ENCODE measurements around the gene GAST. TPM values are rescaled to one million over a fixed set of nuclear protein-coding genes. Genes with fewer than 3 reads are reported as not detected.

GAST gene
- total and polyA plus RNA-seq, 2 of the 13 experiments (the other 11 are each of a cell fraction or from before 2014, with no cell fraction given) = 0.32 to 0.42 TPM

DNA sequence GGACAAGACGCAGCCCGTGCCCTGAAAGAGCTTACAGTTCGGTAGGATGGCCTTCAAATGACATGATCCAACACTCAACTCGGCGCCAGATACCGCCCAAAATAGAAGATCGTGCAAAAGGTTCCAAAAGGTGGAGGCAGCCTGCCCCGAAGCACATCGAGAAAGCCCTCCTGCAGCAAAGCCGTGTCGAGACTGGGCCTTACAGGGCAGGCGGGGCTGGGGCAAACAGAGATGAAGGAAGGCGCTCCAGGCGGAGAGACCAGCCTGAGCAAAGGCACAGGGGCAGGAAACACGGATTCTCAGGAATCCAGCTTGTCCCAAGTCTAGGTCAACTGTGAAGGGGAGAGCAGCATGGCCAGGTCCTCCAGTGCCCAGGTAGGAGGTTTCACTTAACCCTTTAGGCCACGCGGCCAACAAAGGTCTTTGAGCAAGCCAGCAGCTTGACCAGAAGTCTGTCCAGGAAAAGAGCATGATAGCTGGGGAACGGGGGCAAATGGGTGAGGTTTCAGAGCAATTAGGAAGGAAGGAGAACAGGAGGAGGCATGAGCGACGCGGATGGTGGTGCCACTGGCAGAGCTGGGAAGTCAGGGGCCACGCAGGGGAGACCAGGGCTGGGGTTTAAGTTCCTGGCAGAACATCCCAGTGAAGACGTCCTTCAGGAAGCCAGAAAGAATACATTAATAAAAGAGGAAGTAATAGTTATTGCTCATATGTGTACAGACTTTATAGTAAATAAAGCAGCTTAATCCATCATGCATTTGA, 44.7 kb upstream of the GAST start (continued):
- TF ChIP-seq, protein P1, sequence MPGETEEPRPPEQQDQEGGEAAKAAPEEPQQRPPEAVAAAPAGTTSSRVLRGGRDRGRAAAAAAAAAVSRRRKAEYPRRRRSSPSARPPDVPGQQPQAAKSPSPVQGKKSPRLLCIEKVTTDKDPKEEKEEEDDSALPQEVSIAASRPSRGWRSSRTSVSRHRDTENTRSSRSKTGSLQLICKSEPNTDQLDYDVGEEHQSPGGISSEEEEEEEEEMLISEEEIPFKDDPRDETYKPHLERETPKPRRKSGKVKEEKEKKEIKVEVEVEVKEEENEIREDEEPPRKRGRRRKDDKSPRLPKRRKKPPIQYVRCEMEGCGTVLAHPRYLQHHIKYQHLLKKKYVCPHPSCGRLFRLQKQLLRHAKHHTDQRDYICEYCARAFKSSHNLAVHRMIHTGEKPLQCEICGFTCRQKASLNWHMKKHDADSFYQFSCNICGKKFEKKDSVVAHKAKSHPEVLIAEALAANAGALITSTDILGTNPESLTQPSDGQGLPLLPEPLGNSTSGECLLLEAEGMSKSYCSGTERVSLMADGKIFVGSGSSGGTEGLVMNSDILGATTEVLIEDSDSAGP (CRISPR knock-in tag; IDR thresholded peaks at IDR 0.05; ENCODE audit: borderline replicate concordance) = peak; percentile 74; the same call in 1 of the 2 replicates
- peak; percentile 42; the same call in 1 of the 2 replicates for TF ChIP-seq SMAD1 (CRISPR knock-in tag; IDR thresholded peaks at IDR 0.05; ENCODE audit: borderline replicate concordance, low read depth)
- TF ChIP-seq, protein P2, sequence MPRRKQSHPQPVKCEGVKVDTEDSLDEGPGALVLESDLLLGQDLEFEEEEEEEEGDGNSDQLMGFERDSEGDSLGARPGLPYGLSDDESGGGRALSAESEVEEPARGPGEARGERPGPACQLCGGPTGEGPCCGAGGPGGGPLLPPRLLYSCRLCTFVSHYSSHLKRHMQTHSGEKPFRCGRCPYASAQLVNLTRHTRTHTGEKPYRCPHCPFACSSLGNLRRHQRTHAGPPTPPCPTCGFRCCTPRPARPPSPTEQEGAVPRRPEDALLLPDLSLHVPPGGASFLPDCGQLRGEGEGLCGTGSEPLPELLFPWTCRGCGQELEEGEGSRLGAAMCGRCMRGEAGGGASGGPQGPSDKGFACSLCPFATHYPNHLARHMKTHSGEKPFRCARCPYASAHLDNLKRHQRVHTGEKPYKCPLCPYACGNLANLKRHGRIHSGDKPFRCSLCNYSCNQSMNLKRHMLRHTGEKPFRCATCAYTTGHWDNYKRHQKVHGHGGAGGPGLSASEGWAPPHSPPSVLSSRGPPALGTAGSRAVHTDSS (CRISPR knock-in tag; conservative IDR thresholded peaks at IDR 0.05) = no peak
- TF ChIP-seq ZBTB20 (CRISPR knock-in tag; IDR thresholded peaks at IDR 0.05; ENCODE audit: borderline replicate concordance, low read depth) = no peak
- no peak for TF ChIP-seq TCF12 (IDR thresholded peaks at IDR 0.05)
- TF ChIP-seq TCF12 (CRISPR knock-in tag; IDR thresholded peaks at IDR 0.05) = no peak
- no peak for TF ChIP-seq ZNF549 (CRISPR knock-in tag; IDR thresholded peaks at IDR 0.05)
- TF ChIP-seq NRL (CRISPR knock-in tag; IDR thresholded peaks at IDR 0.05; ENCODE audit: borderline replicate concordance) = peak; percentile 72; the same call in 1 of the 2 replicates
- peak; percentile 82; the same call in 1 of the 2 replicates for TF ChIP-seq EEA1 (CRISPR knock-in tag; IDR thresholded peaks at IDR 0.05; ENCODE audit: borderline replicate concordance)
- no peak for TF ChIP-seq KDM4B (CRISPR knock-in tag; IDR thresholded peaks at IDR 0.05)
- TF ChIP-seq ZBTB7A (CRISPR knock-in tag; IDR thresholded peaks at IDR 0.05) = no peak
- no peak for TF ChIP-seq ZNF562 (CRISPR knock-in tag; IDR thresholded peaks at IDR 0.05; ENCODE audit: borderline replicate concordance)
- TF ChIP-seq SPEN (CRISPR knock-in tag; IDR thresholded peaks at IDR 0.05; ENCODE audit: low read depth) = no peak
- TF ChIP-seq, protein P3, sequence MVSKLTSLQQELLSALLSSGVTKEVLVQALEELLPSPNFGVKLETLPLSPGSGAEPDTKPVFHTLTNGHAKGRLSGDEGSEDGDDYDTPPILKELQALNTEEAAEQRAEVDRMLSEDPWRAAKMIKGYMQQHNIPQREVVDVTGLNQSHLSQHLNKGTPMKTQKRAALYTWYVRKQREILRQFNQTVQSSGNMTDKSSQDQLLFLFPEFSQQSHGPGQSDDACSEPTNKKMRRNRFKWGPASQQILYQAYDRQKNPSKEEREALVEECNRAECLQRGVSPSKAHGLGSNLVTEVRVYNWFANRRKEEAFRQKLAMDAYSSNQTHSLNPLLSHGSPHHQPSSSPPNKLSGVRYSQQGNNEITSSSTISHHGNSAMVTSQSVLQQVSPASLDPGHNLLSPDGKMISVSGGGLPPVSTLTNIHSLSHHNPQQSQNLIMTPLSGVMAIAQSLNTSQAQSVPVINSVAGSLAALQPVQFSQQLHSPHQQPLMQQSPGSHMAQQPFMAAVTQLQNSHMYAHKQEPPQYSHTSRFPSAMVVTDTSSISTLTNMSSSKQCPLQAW (CRISPR knock-in tag; IDR thresholded peaks at IDR 0.05) = peak; percentile 70
- TF ChIP-seq SMARCE1 (IDR thresholded peaks at IDR 0.05; ENCODE audit: borderline replicate concordance) = no peak
- peak; percentile 28 for TF ChIP-seq ASH2L (IDR thresholded peaks at IDR 0.05; ENCODE audit: insufficient read length, low read depth, low read length)
- TF ChIP-seq CC2D1A (CRISPR knock-in tag; IDR thresholded peaks at IDR 0.05) = no peak
- no peak for TF ChIP-seq TGIF2 (CRISPR knock-in tag; IDR thresholded peaks at IDR 0.05)
- TF ChIP-seq ZNF547 (CRISPR knock-in tag; IDR thresholded peaks at IDR 0.05) = no peak
- TF ChIP-seq, protein P4, sequence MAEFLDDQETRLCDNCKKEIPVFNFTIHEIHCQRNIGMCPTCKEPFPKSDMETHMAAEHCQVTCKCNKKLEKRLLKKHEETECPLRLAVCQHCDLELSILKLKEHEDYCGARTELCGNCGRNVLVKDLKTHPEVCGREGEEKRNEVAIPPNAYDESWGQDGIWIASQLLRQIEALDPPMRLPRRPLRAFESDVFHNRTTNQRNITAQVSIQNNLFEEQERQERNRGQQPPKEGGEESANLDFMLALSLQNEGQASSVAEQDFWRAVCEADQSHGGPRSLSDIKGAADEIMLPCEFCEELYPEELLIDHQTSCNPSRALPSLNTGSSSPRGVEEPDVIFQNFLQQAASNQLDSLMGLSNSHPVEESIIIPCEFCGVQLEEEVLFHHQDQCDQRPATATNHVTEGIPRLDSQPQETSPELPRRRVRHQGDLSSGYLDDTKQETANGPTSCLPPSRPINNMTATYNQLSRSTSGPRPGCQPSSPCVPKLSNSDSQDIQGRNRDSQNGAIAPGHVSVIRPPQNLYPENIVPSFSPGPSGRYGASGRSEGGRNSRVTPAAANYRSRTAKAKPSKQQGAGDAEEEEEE (CRISPR knock-in tag; IDR thresholded peaks at IDR 0.05; ENCODE audit: borderline replicate concordance) = no peak; the same call in 1 of the 2 replicates
- TF ChIP-seq, protein P5, sequence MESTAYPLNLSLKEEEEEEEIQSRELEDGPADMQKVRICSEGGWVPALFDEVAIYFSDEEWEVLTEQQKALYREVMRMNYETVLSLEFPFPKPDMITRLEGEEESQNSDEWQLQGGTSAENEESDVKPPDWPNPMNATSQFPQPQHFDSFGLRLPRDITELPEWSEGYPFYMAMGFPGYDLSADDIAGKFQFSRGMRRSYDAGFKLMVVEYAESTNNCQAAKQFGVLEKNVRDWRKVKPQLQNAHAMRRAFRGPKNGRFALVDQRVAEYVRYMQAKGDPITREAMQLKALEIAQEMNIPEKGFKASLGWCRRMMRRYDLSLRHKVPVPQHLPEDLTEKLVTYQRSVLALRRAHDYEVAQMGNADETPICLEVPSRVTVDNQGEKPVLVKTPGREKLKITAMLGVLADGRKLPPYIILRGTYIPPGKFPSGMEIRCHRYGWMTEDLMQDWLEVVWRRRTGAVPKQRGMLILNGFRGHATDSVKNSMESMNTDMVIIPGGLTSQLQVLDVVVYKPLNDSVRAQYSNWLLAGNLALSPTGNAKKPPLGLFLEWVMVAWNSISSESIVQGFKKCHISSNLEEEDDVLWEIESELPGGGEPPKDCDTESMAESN (CRISPR knock-in tag; conservative IDR thresholded peaks at IDR 0.05) = no peak; the same call in 1 of the 2 replicates

All from HepG2 (cell line).